Esophagus mucosa (tissue), 1 donor: ENCODE data around the gene GHRHR. TPM values are rescaled to one million over a fixed set of nuclear protein-coding genes. Genes with fewer than 3 reads are reported as not detected.

Experiments
- ATAC-seq: fragments of 200-7000 bp; cut with Tn5 transposase; one replicate; pipeline ENCODE4 v1.9.1; 2020
- total RNA-seq: library from RNA; stranded (reverse); gene quantifications from one replicate; pipeline ENCODE4 v1.2.4, GENCODE V29; 2023
- donor health status: DM: yes; HTN: yes; CAD: no.

Gene GHRHR
- not detected for total RNA-seq

DNA sequence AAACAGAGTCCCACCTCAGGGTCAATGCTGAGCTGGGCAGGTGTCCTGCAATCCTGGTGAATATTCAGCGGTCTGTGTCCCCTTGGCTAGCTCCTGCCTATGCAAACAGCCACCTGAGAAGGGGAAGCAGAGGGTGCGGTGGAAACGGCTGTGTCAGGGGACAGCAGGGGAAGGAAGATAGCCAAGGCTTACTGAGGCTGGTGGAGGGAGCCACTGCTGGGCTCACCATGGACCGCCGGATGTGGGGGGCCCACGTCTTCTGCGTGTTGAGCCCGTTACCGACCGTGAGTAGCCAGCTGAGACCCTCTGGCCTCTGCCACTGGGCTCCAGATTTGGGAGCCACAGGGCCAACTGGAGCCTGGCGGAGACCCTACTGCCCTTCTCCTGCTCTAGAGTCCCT, at the start of gene GHRHR:
Gene GHRHR (plus strand): TSS at position 112 of the 400 bp plus-strand sequence. CDS start 116 bp downstream, at position 228.
- no peak for ATAC-seq

- peak; percentile 24 for ATAC-seq
Measured at GRCh38 chr7:30914596-30914995, 49.2 kb upstream of the GHRHR start.

GRCh38 chr7:30915005-30915601, 48.6 kb upstream of the GHRHR start:
- ATAC-seq, result no peak

GRCh38 chr7:30915751-30916150, 48.0 kb upstream of the GHRHR start:
- ATAC-seq, result no peak

DNA sequence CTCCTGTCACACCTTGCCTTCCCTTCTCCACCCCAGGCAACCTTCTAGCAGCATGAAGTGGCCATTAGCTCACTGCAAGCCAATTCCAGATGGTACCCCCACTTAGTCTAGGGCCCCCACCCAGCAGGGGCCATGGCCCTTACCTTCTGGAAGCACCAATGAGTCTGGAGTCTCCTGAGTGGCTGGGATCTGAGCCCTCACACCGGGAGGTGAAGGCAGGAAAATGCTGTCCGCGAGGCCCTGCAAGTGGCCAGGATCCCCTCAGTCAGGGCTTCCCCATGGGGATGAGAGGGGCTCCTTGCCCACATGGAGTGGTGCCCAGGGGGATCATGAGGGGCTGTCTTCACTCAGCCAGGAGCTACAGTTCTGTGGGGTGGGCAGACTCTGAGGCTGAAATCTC, 47.5 kb upstream of the GHRHR start:
- no peak for ATAC-seq

DNA sequence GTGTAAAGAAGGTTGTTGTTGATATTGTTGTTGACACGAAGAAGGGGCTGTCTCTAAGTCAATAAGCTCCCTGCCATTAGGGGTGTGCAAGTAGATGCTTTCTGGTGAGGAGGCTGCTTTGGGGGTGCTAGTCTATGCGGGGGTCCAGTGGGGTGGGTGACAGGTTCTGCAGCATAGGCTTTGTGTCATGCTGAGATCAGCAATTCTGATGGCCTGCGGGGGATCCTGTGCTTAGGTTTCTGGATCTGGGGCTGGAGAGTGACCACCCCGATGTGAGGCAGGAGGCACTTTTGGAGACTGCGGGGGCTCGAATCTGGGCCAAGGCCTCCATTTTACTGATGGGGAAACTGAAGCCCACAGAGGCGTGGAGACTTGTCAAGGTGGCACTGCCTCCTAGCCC, 47.0 kb upstream of the GHRHR start:
- ATAC-seq, result no peak

DNA sequence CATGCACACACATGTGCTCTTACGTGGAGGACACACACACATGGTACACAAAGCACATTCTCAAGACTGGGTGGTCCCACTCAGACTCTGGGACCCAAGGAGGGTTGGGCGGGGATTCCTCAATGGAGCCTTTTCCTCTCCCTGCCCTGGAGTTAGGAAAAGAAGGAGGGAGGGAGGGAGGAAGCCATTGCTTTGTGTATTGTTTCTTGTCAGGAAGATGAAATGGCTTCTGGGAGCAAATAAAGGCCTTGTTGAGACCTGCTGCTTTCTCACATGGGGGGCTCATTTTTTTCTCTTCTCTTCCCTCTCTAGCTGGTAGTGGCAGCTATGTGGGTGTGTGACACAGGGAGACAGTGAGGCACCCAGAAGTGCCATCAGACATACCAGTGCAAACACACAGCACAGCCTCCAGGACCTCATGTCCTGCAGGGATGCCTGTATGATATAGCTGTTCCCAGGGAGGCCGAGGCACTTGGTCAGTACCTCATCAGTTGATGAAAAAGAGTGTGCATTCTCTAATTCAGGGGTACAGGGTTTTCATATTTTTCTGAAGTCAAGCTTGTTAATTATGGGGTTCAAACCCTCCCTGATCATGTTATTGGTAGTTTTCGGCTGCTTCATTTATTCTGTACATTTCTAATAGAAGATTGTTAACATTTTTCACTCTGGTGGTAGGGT, 46.4 kb upstream of the GHRHR start:
- ATAC-seq, result no peak

GRCh38 chr7:30918676-30919075, 45.1 kb upstream of the GHRHR start:
- no peak for ATAC-seq

- ATAC-seq, result no peak
Measured at GRCh38 chr7:30920021-30920583, 43.7 kb upstream of the GHRHR start.

- no peak for ATAC-seq
Measured at GRCh38 chr7:30920584-30921539, 42.9 kb upstream of the GHRHR start.

GRCh38 chr7:30921540-30922401, 42.0 kb upstream of the GHRHR start:
- no peak for ATAC-seq

- no peak for ATAC-seq
Measured at GRCh38 chr7:30922596-30922995, 41.2 kb upstream of the GHRHR start.

DNA sequence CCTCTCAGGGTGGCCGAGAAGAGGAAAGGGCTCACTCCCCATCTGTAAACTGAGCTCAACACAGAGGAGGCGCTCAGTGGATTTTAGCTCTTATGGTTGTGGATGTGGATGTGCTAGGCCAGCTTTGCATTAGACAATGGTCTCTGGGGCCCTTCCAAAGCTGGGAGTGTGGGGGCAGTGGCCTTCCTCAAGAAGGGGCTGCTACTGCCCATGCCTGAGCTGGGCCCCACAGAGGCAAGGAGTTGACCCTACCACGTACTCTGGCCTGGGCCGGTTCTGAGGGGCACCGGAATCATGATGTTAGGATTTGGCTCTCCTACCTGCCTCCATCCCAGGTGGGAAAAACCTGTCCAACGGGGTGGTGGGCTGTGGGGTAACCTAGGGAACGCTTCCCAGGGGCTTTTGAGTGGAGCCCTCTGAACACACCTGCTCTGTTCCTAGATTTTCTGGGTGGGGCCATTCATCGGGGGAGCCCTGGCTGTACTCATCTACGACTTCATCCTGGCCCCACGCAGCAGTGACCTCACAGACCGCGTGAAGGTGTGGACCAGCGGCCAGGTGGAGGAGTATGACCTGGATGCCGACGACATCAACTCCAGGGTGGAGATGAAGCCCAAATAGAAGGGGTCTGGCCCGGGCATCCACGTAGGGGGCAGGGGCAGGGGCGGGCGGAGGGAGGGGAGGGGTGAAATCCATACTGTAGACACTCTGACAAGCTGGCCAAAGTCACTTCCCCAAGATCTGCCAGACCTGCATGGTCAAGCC, 40.6 kb upstream of the GHRHR start:
- ATAC-seq, result no peak

DNA sequence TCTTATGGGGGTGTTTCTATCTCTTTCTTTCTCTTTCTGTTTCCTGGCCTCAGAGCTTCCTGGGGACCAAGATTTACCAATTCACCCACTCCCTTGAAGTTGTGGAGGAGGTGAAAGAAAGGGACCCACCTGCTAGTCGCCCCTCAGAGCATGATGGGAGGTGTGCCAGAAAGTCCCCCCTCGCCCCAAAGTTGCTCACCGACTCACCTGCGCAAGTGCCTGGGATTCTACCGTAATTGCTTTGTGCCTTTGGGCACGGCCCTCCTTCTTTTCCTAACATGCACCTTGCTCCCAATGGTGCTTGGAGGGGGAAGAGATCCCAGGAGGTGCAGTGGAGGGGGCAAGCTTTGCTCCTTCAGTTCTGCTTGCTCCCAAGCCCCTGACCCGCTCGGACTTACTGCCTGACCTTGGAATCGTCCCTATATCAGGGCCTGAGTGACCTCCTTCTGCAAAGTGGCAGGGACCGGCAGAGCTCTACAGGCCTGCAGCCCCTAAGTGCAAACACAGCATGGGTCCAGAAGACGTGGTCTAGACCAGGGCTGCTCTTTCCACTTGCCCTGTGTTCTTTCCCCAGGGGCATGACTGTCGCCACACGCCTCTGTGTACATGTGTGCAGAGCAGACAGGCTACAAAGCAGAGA, 39.9 kb upstream of the GHRHR start:
- ATAC-seq, result no peak

- ATAC-seq, result no peak
Measured at GRCh38 chr7:30924624-30925023, 39.1 kb upstream of the GHRHR start.

GRCh38 chr7:30925117-30925516, 38.6 kb upstream of the GHRHR start:
- no peak for ATAC-seq

- no peak for ATAC-seq
Measured at GRCh38 chr7:30925913-30926312, 37.8 kb upstream of the GHRHR start.

GRCh38 chr7:30926313-30926712, 37.4 kb upstream of the GHRHR start:
- no peak for ATAC-seq

DNA sequence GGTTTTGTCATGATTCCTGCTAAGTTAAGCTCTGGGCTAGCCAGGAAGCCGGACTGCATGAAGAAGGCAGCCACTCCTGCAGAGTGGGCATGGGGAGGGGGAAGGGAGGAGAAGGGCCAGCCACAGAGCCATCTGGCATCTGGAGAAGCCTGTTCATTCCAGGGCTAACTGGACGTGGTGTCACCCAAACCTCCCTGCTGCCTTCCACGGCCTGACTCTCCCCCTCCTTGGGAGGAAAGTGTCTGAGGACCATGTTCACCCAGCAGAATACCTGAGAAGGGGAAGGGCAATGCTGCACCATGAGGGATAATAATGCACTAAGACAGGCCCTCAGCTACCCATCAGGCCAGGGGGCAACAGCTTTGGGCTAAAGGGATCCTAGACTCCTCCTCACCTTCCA, 36.7 kb upstream of the GHRHR start:
- no peak for ATAC-seq

DNA sequence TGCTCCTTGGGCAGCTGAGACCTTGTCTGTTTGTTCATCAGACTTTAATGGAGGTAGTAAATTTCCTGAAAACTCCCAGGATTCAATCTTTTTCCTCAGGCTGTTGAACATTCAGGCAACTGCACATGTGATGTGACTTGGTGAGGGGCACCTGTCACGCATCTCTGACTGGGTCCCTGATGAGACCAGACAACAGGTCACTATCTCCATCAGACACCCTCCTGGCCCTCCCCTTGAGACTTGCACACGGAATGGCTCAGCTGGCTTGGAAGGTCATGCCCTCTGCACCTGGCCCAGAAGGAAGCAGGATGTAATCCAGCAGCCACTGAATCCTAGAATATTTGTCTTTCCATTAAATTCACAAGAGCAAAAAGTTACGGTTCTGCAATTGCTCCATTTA, 36.2 kb upstream of the GHRHR start:
- ATAC-seq, result no peak
